ENCODE data around the gene TNFSF4. TPM values are rescaled to one million over a fixed set of nuclear protein-coding genes. Genes with fewer than 3 reads are reported as not detected.

Gene TNFSF4
- polyA plus RNA-seq, 1 of the 3 experiments (the other 2 are of a cell fraction), result 25.9 TPM

DNA sequence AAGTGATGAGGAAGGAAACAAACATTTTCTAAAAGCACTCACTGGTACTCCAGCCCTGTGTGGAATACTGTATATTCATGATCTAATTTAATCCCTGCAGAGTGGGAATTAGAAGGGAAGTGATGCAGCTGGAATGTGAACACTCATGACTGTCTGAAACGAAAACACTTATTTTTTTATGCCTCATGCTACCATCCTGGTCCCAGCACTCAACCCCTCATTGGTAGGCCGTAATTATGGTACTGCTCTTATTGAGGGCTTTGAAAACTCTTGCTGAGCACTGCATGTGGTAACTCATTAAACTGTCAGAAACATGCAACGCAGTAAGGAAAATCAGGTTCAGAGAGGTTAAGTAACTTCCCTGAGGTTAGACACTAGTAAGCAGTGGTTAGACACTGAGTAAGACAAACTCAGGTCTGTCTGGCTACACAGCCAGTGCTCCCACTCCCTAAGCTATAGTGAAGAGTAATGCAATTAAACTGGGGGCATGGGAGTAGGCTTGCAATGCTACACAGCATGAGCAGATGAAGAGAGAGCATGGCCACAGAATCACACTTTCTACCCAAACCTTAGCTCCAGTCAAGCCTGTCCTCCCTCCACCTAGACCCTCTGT is 17.3 kb upstream of the TNFSF4 start:
- no peak overlapping the region for H3K4me3 ChIP-seq (ENCODE audit: low read depth in 2 of 2, low read length in 1 of 2)
- WGBS (ENCODE audit: low lambda C conversion rate), result 63% methylated on average over 3 of the region's 3 CpGs
- CTCF ChIA-PET, result no interaction called here
- POLR2A ChIA-PET, result no interaction called here
- H4K20me1 ChIP-seq (ENCODE audit: insufficient read depth), result no peaks in the 10 kb centered on the region
- H3K79me2 ChIP-seq (ENCODE audit: insufficient read depth), result no peaks in the 10 kb centered on the region
- no peak overlapping the region for H3K4me2 ChIP-seq
- H2AFZ ChIP-seq (ENCODE audit: low read depth), result no peak overlapping the region
- H3K4me1 ChIP-seq (ENCODE audit: control insufficient read depth in 1 of 2, insufficient read depth in 2 of 2, low read depth in 1 of 2, low read length in 1 of 2), result no peaks in the 10 kb centered on the region; a peak in 1 of 4 replicates
- peaks cover 3% of the 10 kb centered on the region; the same call in 1 of the 2 replicates for H3K9me3 ChIP-seq
- no peak for DNase-seq
- no peaks in the 10 kb centered on the region for H3K27me3 ChIP-seq (ENCODE audit: insufficient read depth)
- no peak overlapping the region for H3K27ac ChIP-seq (ENCODE audit: low read depth in 2 of 2, low read length in 1 of 2)
- TF ChIP-seq, protein P1, sequence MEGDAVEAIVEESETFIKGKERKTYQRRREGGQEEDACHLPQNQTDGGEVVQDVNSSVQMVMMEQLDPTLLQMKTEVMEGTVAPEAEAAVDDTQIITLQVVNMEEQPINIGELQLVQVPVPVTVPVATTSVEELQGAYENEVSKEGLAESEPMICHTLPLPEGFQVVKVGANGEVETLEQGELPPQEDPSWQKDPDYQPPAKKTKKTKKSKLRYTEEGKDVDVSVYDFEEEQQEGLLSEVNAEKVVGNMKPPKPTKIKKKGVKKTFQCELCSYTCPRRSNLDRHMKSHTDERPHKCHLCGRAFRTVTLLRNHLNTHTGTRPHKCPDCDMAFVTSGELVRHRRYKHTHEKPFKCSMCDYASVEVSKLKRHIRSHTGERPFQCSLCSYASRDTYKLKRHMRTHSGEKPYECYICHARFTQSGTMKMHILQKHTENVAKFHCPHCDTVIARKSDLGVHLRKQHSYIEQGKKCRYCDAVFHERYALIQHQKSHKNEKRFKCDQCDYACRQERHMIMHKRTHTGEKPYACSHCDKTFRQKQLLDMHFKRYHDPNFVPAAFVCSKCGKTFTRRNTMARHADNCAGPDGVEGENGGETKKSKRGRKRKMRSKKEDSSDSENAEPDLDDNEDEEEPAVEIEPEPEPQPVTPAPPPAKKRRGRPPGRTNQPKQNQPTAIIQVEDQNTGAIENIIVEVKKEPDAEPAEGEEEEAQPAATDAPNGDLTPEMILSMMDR (IDR thresholded peaks at IDR 0.05), result no peak
- TF ChIP-seq FOXJ3 (CRISPR knock-in tag; IDR thresholded peaks at IDR 0.05) (no peak), RCOR1 (IDR thresholded peaks at IDR 0.05; ENCODE audit: low read length) (no peak), MXI1 (IDR thresholded peaks at IDR 0.05; ENCODE audit: low read depth, low read length) (no peak), ELF1 (IDR thresholded peaks at IDR 0.05) (no peak), CHD2 (IDR thresholded peaks at IDR 0.05; ENCODE audit: low read length, partially characterized antibody) (no peak), SIN3A (IDR thresholded peaks at IDR 0.05; ENCODE audit: borderline replicate concordance, low read depth, low read length) (no peak), FOXM1 (IDR thresholded peaks at IDR 0.05; ENCODE audit: low read depth) (no peak), TCF12 (IDR thresholded peaks at IDR 0.05) (no peak), FOSL2 (IDR thresholded peaks at IDR 0.05; ENCODE audit: borderline replicate concordance, low read depth) (no peak), RAD21 (IDR thresholded peaks at IDR 0.05; ENCODE audit: low read length) (no peak), EZH2phosphoT487 (IDR thresholded peaks at IDR 0.05; ENCODE audit: borderline replicate concordance, low read depth) (no peak), EP300 (IDR thresholded peaks at IDR 0.05; ENCODE audit: borderline replicate concordance in 1 of 2, low read depth in 1 of 2, low read length in 1 of 2) (no peak), YY1 (IDR thresholded peaks at IDR 0.05; ENCODE audit: low read depth) (no peak), POLR2AphosphoS5 (IDR thresholded peaks at IDR 0.05; ENCODE audit: low read depth, low read length) (no peak)
- TF ChIP-seq, protein P2, sequence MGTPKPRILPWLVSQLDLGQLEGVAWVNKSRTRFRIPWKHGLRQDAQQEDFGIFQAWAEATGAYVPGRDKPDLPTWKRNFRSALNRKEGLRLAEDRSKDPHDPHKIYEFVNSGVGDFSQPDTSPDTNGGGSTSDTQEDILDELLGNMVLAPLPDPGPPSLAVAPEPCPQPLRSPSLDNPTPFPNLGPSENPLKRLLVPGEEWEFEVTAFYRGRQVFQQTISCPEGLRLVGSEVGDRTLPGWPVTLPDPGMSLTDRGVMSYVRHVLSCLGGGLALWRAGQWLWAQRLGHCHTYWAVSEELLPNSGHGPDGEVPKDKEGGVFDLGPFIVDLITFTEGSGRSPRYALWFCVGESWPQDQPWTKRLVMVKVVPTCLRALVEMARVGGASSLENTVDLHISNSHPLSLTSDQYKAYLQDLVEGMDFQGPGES (IDR thresholded peaks at IDR 0.05; ENCODE audit: low read depth, low read length), result no peak
- TF ChIP-seq, protein P3, sequence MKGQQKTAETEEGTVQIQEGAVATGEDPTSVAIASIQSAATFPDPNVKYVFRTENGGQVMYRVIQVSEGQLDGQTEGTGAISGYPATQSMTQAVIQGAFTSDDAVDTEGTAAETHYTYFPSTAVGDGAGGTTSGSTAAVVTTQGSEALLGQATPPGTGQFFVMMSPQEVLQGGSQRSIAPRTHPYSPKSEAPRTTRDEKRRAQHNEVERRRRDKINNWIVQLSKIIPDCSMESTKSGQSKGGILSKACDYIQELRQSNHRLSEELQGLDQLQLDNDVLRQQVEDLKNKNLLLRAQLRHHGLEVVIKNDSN (IDR thresholded peaks at IDR 0.05; ENCODE audit: borderline replicate concordance, low read depth), result no peak
- no peak overlapping the region for H3K9ac ChIP-seq
- H3K36me3 ChIP-seq (replicated peaks in 1 of 2; ENCODE audit: control insufficient read depth in 1 of 2, insufficient read depth in 2 of 2, low read length in 1 of 2), result no peaks in the 10 kb centered on the region
- H3K9me2 ChIP-seq, result no peaks in the 10 kb centered on the region
- no peaks in the 10 kb centered on the region for H3F3A ChIP-seq (replicated peaks; ENCODE audit: insufficient read depth)

All from SK-N-SH (cell line).